ENCODE results near the gene IGF2BP2.

GRCh38 chr3:185778094-185778493 lies 46.7 kb downstream of the IGF2BP2 start:
- TF ChIP-seq CTCF (conservative IDR thresholded peaks at IDR 0.05; ENCODE audit: low read depth, low read length): no peak
- TF ChIP-seq EZH2 (IDR thresholded peaks at IDR 0.05; ENCODE audit: borderline replicate concordance, low read depth, low read length, poor library complexity, severe bottlenecking): no peak

Data from A673 (cell line).